Fibroblast of skin of left quadriceps (primary cell): Measurements from ENCODE around the gene GSAP.

Experiments used
- DNase-seq, 2 experiments: peaks; one replicate each; pipeline ENCODE4 v3.0.0-alpha.2; 2013; ENCODE audit warnings: low read depth in 2 of 2

GSAP gene

DNA sequence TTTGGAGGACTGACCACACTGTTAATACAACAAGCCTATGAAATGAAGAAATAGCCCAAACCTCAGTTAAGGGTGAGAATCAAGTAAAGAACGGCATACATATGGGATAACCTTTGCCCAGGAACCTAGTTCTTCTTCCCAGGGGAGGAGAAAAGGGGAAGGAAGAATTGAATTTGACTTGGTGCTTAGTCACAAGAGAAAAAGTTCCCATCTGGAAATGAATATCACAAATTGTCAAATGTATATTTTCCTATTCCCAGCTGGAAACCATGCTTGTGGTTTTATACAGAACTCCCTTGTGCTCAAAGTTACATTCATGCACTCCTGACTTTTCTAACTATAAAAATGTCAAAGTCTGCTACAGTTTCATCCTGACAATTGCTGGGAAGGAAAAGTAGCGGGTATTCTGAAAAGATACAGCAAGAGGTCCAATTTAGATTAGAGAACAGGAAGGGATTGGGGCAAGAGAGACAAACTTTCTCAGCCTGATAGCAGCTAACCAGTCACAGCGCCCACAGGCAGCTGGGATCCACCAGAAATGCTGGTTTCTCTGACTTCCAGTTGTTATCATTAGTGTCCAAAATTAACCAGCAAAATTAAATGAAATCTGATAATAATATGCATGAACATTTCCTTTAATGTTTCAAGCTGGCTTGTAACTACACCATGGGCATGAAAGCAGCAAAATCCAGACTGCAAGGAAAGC, 18.6 kb upstream of the GSAP start:
- DNase-seq, result peak in 1 of 2 experiments; percentile 52

GRCh38 chr7:77433901-77434300, 17.8 kb upstream of the GSAP start:
- DNase-seq, result no peak

DNA sequence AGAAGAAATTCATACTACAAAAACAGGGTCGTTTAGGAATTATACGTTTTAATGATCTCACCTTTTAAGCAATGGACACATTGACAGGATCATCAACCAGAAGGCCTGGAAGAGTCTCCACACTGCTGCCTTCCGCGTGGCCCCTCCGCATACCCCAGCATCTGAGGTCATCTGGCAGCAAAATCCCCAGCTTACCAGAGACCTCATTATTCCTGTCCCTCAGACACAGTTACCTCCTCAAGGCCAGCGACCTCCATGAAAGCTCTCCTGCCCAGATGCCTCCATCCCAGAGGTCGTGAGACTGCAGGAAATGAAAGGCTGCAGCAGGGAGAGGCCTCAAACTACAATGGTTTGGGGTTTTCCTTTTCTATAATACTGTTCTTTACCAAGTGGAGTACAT, 14.8 kb upstream of the GSAP start:
- DNase-seq, result no peak

DNA sequence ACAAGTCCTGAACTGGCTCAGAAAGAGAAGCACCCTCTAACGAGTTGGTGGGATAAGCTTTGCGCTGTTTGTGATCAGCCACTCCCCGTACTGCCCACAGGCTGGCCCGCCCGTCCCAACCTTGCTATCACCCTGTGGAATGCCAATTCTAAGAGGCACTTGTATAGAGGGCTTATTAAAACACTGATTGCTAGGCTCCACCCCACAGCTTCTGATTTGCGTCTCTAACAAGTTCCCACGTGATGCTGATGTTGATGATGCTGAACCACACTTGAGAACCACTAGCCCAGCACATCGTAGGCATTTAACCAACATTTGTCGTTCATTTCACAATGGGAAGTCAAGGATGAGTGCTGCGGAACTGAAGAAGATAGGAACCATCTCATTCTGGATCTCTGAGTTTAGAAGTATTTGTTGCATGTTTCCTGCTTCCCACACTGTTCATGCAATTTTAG, 12.7 kb upstream of the GSAP start:
- DNase-seq, result no peak

GRCh38 chr7:77427996-77428603, 12.0 kb upstream of the GSAP start:
- no peak for DNase-seq

- DNase-seq, result no peak
Measured at GRCh38 chr7:77426521-77427051, 10.4 kb upstream of the GSAP start.

- DNase-seq, result no peak
Measured at GRCh38 chr7:77426052-77426404, 9.9 kb upstream of the GSAP start.

GRCh38 chr7:77425101-77426051, 9.2 kb upstream of the GSAP start:
- no peak for DNase-seq

DNA sequence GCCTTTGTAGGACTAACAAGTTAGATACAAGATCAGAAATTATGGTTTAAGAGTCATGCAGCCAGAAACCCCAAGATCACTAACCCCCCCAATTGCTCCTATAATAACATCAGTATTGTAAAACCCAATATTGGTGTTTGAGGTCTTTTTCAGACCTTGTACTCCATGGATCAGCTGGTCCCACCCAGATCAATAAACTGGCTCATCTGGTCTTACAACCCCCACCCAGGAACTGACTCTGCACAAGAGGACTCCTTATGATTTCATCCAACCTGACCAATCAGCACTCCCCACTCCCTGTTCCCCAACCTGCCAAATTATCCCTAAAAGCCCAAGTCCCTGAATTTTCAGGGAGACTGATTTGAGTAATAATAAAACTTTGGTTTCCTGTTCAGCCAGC, 6.4 kb upstream of the GSAP start:
- DNase-seq, result no peak

- no peak for DNase-seq
Measured at GRCh38 chr7:77420986-77421672, 5.0 kb upstream of the GSAP start.

DNA sequence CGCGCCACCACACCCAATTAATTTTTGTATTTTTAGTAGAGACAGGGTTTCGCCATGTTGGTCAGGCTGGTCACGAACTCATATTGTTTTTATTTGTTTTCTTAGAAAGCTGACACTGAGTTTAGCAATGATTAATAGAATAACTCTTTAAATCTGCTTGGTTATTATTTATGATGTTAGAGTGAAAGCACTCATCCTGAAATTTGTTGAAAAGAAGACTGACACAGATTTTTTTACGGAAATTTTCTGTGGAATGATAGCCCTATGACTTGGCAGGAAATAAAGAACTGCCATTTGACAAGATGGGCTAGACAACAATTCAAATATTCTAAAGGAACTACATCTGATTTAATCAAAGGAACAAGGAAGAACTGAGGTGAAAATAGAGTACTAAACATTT, 4.3 kb upstream of the GSAP start:
- DNase-seq, result no peak

- DNase-seq, result no peak
Measured at GRCh38 chr7:77419102-77419501, 3.0 kb upstream of the GSAP start.

- DNase-seq, result no peak
Measured at GRCh38 chr7:77417801-77418200, 1.7 kb upstream of the GSAP start.

GRCh38 chr7:77416621-77417371, 647 bp upstream of the GSAP start:
- DNase-seq, result no peak

DNA sequence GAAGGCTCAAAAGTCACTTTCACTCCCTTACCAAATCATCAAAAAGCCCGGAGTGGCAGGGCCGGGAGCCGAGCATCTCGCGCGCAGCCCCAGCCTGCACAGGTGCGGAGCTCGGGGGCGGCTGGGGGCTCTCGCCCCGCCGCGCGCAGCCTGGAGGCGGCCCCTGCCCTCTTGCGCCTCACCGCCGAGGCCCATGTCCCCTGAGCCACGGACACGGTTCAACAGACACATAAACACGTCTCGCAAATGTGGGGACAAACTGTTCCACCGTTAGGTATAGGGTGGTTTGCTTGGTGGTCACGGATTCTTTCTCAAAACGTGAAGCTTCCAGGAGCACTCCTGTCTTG, 700 bp downstream of the GSAP start:
- no peak for DNase-seq

DNA sequence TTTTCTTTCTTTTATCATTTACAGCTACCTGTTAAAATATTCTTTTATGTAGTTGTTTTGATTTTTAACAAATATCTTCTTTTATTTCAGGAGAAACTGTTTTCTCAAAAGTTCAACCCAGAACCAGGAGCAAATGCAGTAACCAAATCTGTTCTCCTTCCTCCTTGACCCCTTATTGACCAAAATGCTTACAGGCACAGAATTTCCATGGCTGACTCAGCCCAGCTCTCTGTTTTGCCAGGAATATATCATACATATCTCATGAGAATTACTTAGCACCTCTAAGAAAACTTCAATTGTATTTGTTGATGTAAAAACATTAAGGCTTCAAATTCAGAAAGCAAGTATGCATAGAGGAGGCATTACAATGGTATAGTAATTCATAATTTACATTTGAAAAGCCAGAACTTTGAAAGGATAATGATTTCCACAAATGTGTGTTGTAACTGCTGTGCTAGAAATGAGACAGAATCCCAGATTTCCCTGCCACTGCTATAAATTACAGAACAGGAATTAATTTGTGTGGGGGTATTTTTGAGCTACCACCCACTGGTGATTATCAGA, 2.2 kb downstream of the GSAP start:
- no peak for DNase-seq

DNA sequence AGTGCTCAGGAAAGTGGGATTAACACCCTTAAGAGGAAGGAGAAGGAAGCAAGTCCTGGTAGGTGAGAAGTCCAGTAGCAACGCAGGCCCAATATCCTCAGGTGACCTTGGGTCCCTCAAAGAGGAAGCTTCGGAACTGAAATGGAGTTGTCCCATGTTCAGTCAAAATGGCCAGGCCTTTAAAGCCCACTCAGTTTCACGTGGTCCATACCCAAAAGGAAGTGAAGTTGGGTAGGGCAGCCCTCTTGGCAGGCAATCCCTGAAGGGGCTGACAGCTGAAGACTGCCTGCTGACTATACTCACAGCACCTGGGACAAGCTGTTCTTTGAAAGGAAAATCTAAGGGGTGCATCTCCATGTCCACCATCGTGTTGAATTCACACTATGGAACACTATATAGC, 3.0 kb downstream of the GSAP start:
- DNase-seq, result no peak

DNA sequence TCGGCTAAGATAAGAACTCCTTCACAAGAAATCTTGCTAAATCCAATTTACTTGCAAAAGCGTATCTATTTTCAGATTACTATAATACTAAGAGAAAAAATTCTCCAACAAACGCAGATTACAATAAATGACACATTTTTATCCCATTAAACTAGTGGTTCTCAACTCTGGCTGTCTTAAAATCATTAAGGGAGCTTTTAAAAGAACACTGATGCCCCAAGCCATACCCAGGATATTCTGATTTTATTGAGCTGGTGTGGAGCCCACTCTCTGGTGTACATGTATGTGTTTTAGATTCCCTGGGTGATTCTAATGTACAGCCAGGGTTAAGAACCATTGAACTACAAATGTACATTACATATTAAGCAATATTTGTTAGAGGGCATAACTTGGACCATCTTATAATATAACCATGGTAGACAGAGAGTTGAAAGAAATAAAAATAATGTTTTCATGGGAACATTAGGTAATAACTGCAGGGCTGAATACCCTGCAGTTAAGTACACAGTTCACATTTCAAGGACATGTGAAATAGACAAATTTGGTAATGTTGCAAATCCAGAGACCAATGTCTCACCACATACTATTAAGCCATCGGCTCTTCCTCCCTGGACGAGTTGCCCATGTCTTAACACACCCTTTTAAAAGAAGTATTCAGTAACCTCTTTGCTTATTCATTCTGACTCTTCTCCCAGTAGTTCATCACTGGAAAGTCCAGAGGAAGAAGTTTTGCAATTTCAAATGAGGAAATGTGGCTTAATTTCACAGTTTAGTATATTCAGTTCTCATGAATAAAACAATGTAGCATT, 6.2 kb downstream of the GSAP start:
- DNase-seq, result peak in 1 of 2 experiments; percentile 17

DNA sequence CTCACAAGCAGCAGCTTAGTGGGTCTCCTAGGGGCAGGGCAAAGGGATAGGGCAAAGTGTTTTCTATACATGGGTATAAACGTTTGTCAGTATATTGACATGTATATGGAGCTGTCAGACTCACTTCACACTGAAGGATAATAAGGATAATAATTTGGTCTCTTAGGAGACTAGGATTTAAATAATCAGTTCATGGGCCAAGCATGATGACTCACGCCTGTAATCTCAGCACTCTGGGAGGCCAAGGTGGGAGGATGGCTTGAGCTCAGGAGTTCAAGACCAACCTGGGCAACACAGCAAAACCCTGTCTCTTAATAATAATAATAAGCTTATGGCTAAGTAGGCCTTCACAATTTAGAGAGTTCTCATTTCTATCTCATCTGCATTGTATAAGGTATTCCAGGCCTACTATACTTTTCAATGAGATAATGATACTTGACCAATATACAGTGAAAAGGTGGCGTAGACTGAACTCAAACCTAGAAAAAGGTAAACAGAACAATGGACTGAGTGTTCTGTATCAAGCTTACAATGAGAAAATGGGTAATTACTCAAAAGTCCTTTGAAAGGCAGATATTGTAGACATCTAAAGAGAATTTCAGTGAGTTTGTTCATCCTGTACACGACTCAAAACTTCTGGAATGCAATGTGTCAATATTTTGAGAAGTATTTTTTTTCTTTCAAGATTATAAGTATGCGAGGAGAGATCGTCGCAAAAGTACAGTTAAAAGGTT, 7.0 kb downstream of the GSAP start:
- no peak for DNase-seq
